Stimulated activated CD4-positive, alpha-beta T cell treated with anti-CD3 and anti-CD28 coated beads, TNF-alpha, amount 100 ng/mL, for 48 hours (primary cell): ENCODE data around the gene NAV1.
"Not testable (repeated sequence)": the region's sequence is repeated elsewhere in the genome, so short reads cannot be mapped to it uniquely, and the experiment has no call there.

Experiments used
- DNase-seq, 3 donors: peaks; one replicate each; pipeline ENCODE4 v3.0.0-alpha.2; 2020; ENCODE audit warnings: low read depth in 3 of 3

NAV1 gene

DNA sequence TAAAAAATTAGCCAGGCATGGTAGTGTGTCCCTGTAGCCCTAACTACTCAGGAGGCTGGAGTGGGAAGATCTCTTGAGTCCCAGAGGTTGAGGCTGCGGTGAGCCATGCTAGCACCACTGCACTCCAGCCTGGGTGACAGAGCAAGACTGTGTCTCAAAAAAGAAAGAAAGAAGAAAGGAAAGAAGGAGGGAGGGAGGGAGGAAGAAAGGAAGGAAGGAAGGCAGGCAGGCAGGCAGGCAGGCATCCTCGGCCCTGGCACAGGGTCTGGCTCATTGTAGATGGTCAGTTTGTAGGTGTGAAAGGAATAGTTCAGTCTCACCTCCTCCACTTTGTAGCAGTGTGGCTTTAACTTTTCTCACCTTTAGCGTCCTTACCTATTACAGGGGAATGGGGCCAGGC is 25.0 kb downstream of the NAV1 start:
- no peak for DNase-seq

GRCh38 chr1:201565024-201565730 is 26.2 kb downstream of the NAV1 start:
- no peak for DNase-seq

GRCh38 chr1:201565771-201566528 is 27.0 kb downstream of the NAV1 start:
- no peak for DNase-seq

DNA sequence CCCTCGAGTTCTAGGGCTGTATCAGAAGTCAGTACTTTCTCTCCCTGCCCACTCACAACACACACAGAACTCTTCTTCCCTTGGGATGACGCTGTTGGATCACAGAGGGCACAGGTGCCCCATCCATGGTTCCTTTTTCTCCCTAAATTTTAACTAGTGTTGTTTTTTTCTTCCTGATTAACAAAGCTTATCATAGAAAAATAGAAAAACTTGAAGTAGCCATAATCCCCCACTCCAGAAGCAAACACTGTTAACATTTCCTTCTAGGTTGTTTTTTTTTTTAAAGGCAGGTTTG is 27.5 kb downstream of the NAV1 start:
- no peak for DNase-seq

- no peak for DNase-seq
Observed at GRCh38 chr1:201566933-201567801, 28.2 kb downstream of the NAV1 start.

DNA sequence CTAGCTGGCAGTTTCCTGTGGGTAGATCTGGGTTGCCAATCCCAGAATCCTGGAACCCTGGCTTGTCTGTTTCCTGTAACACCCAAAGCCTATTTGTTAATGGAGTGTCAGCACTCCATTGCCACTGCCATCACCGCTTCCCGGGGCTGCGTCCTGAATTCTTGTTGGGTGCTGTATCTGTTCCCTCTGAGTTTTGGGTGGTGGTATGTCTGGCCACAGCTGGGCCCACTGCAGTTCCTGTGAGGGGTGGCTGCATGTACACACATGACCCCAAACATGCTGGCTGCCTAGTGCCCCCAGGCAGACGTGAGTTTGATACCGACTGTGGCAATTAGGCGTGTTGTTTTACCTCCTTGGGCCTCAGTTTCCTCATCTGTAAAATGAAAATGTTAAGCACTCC is 29.3 kb downstream of the NAV1 start:
- DNase-seq: no peak

DNA sequence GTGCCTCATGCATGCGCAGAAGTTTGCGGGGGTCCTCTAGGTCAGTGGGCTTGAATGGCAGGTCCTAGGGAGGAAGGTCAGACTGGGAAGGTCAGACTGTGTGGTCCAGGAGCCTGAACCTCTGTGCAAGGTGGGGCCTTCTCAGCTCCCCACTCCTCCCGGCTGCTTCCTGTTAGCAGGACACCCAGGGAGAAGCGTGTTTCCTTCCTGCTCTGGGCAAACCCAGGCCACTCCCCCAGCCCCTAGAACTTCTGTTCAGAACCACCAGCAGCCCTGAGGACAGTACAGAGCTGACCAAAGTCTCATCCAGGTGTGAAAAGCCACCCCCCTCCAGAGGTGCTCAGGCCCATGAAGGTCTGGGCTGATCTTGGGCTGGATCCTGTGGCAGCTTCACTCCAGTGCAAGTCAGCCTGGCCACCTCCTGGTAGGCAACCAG is 29.9 kb downstream of the NAV1 start:
- DNase-seq: no peak

DNA sequence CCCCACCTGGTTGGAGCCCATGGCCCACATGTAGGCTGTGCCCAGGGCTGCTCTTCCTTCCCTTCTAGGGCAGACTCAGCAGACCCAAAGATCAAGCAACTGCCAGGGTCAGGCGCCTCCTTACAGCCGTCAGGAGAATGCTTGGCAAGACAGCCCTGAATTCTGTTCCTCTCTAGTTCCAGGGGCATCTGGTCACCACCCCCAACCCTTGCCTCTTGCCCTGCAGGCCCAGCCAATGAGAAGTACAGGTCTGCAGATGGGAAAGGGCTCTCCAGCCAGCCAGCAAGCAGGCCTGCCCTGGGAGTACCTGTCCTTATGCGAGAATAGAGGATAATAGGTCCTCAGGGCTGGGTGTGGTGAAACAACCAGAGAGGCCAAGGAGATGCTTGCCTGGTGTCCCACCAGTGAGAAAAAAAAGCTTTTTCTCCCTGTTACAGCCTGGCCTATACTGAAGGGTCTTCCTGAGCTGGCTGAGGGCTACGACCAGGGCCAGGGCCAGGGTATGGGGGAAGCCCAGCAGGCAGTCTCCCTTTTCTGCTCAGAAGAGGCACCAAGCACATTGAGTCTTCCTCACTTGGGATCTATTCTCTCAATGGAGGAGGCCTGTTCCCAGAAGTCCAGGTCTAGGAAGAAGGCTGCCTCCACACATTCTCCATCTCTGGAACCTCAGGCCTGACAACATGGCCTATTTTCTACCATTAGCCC is 31.4 kb downstream of the NAV1 start:
- DNase-seq: no peak

DNA sequence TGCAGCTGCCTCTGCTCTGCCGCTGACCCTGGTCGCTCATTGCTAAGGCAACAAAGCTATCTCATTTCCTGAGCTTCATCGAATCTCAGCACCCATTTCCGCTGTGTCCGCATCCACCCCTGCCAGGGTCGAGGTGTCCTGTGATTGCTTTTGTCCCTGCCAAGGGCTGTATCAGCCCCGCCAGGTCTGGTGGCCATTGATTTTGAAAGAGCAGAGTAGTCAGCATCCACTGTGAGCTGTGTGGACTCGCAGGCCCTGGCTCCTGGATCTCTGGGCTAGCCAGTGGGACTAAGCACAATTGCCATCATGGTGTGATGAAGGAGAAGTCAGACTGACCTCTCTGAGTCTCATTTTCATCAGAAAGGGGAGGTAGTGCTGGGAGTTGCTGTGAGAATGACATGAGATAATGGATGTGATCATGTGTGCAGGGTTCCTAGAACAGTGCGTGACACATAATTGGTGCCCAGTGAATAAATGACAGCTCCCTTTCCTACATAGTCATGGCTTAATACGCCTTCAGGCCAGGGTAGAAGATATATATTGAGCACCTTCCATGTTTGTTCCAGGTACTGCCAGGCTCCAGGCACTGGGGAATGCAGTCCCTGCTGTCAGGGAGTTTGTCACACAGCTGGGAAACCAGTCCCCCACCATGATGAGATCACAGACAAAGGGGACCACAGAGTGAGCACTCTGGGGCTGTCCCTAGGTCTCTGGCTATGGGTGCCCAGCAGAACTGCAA is 32.1 kb downstream of the NAV1 start:
- no peak for DNase-seq

GRCh38 chr1:201573030-201573429 is 34.1 kb downstream of the NAV1 start:
- no peak for DNase-seq

DNA sequence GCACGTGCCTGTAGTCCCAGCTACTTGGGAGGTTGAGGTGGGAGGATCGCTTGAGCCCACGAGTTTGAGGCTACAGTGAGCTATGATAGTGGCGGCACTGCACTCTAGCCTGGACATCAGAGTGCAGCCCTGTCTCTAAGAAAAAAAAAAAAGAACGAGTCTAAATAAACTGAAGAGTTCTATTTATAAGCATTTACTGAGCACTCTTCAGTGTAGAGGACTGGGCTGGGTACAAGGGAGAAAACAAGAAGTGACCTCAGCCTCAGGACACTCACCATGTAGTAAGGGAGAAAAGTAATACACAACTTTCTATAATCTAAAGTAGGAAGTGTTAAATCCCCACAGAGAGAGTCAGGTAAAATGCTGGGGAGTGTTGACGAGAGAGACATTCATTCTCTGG is 35.0 kb downstream of the NAV1 start:
- DNase-seq: no peak

GRCh38 chr1:201575912-201576311 is 37.0 kb downstream of the NAV1 start:
- DNase-seq: no peak

DNA sequence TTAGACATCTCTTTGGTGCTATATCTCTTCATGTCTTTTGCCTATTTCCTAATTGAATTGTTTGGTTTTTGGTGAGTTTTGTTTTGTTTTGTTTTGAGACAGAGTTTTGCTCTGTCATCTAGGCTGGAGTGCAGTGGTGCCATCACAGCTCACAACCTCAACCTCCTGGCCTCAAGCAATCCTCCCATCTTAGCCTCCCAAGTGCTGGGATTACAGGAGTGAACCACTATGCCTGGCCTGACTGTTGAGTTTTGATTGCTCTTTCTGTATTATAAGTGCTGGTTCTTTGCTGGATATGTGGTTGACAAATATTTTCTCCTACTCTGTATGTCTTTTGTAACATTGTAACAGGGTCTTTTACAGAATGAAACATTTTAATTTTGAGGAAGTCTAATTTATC is 38.0 kb downstream of the NAV1 start:
- DNase-seq: no peak

GRCh38 chr1:201578008-201578888 is 39.3 kb downstream of the NAV1 start:
- no peak for DNase-seq

DNA sequence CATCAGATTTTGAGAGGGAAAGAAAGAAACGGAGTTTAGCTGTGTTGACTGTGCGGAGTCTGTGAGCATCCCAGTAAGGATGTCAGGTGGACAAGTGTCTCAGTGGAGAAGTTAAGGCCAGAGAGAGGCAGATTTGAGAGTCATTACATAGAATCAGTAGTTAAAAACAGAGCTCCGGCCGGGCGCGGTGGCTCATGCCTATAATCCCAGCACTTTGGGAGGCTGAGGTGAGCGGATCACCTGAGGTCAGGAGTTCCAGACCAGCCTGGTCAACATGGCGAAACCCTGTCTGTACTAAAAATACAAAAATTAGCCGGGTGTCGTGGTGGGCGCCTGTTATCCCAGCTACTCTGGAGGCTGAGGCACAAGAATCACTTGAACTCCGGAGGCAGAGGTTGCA is 42.4 kb downstream of the NAV1 start:
- not testable (repeated sequence) for DNase-seq

- DNase-seq: no peak
Observed at GRCh38 chr1:201582705-201583442, 43.9 kb downstream of the NAV1 start.

DNA sequence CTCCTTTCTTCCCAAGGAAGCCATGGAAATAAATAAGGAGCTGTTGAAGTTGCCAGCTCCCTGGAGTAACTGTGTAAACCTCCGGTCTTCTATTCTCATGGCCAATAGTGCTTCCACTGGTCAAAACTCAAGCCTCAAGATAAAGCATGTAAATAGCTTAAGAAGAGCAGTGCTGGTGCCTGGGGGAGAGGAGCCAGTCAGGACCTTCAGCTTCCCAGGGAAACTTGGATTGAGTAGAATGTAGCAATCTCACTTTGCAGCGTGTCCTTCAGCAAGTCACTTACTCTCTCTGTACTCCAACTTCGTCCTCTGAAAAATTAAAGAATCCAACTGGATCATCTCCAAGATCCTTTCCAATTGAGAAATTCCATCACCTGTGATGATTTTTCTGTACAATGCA is 44.7 kb downstream of the NAV1 start:
- no peak for DNase-seq

- no peak for DNase-seq
Observed at GRCh38 chr1:201584471-201585092, 45.7 kb downstream of the NAV1 start.

GRCh38 chr1:201585093-201585483 is 46.2 kb downstream of the NAV1 start:
- DNase-seq: no peak
